Activated CD8-positive, alpha-beta T cell treated with anti-CD3 and anti-CD28 coated beads for 36 hours (primary cell): ENCODE measurements around the gene CTXND1. TPM values are rescaled to one million over a fixed set of nuclear protein-coding genes. Genes with fewer than 3 reads are reported as not detected.

ENCODE experiments used
- ATAC-seq: fragments of 200-7000 bp; cut with Tn5 transposase; one replicate; pipeline ENCODE4 v1.10.0; 2021; ENCODE audit warnings: mild to moderate bottlenecking, moderate library complexity
- CTCF ChIA-PET: fragments of 350-600 bp; sonication (Branson Sonifier 250); formaldehyde crosslinking; loops from one replicate; lab custom pipeline; 2021; ENCODE audit warnings: antibody characterized with exemption; lab: Charles Lee
- POLR2A ChIA-PET: fragments of 350-600 bp; sonication (Branson Sonifier 250); formaldehyde crosslinking; loops from one replicate; lab custom pipeline; 2021; ENCODE audit warnings: antibody characterized with exemption; lab: Charles Lee
- DNase-seq: peaks from one replicate; pipeline ENCODE4 v3.0.0-alpha.2; 2020
- H3K27ac Mint-ChIP-seq: one replicate; pipeline ENCODE4 v1.8.0; 2021; ENCODE audit warnings: mild to moderate bottlenecking, mixed read lengths
- H3K27me3 Mint-ChIP-seq: one replicate; pipeline ENCODE4 v1.8.0; 2021; ENCODE audit warnings: mixed read lengths
- H3K36me3 Mint-ChIP-seq: one replicate; pipeline ENCODE4 v1.8.0; 2021; ENCODE audit warnings: low read depth, mixed read lengths
- H3K4me1 Mint-ChIP-seq: one replicate; pipeline ENCODE4 v1.8.0; 2021; ENCODE audit warnings: low read depth, mixed read lengths
- H3K4me3 Mint-ChIP-seq: one replicate; pipeline ENCODE4 v1.8.0; 2021; ENCODE audit warnings: mild to moderate bottlenecking, moderate library complexity, mixed read lengths
- H3K9me3 Mint-ChIP-seq: one replicate; pipeline ENCODE4 v1.8.0; 2021; ENCODE audit warnings: mixed read lengths
- CTCF ChIP-seq: fragments of 200-600 bp; IDR thresholded peaks from one replicate; pipeline ENCODE4 v1.8.0; 2022; ENCODE audit warnings: antibody characterized with exemption, mild to moderate bottlenecking
- intact Hi-C: fragments of 100-400 bp; cut with micrococcal nuclease; formaldehyde crosslinking; loops from one replicate; pipeline ENCODE4 v1.10.0; 2022
- total RNA-seq, 2 experiments: library from RNA; stranded (reverse); gene quantifications; one replicate each; pipeline ENCODE4 v1.2.3, GENCODE V29; 2021

Gene CTXND1
- total RNA-seq, 2 experiments from 2014 or later, result not detected

DNA sequence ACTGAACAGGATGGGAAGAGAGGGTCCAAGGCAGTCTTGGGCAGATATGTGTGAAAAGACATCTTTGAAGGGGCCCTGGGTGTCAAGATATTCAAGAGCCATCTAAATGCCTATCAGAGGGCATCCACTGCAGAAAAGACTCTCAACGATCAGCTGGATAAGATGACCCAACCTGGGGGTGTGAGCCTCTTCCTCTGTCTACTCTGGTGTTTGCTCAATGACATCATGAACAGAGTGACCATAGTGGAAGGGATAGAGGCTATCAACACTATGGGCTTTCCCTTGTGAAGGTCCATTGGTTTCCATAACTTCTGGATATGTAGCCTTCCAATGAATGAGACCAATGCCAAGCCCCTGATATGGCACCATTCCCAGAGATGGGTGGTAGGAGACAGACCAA lies 57.1 kb downstream of the CTXND1 start:
- ChIA-PET POLR2A (no interaction called here), CTCF (no interaction called here)
- no peak for TF ChIP-seq CTCF
- Mint-ChIP-seq H3K27ac (no peak overlapping the region), H3K4me3 (no peak overlapping the region), H3K36me3 (no peaks in the 10 kb centered on the region), H3K27me3 (peaks cover 5% of the 10 kb centered on the region), H3K9me3 (no peaks in the 10 kb centered on the region), H3K4me1 (no peaks in the 10 kb centered on the region)
- intact Hi-C loops, result no loop called here
- ATAC-seq (no peak), DNase-seq (no peak)

GRCh38 chr15:80194186-80194585 lies 57.8 kb downstream of the CTXND1 start:
- Mint-ChIP-seq H3K9me3 (no peaks in the 10 kb centered on the region), H3K36me3 (no peaks in the 10 kb centered on the region), H3K4me1 (no peaks in the 10 kb centered on the region), H3K27ac (no peak overlapping the region), H3K27me3 (peaks cover 2% of the 10 kb centered on the region), H3K4me3 (no peak overlapping the region)
- ATAC-seq (no peak), DNase-seq (no peak)
- ChIA-PET CTCF (no interaction called here), POLR2A (no interaction called here)
- intact Hi-C loops, result no loop called here
- no peak for TF ChIP-seq CTCF

DNA sequence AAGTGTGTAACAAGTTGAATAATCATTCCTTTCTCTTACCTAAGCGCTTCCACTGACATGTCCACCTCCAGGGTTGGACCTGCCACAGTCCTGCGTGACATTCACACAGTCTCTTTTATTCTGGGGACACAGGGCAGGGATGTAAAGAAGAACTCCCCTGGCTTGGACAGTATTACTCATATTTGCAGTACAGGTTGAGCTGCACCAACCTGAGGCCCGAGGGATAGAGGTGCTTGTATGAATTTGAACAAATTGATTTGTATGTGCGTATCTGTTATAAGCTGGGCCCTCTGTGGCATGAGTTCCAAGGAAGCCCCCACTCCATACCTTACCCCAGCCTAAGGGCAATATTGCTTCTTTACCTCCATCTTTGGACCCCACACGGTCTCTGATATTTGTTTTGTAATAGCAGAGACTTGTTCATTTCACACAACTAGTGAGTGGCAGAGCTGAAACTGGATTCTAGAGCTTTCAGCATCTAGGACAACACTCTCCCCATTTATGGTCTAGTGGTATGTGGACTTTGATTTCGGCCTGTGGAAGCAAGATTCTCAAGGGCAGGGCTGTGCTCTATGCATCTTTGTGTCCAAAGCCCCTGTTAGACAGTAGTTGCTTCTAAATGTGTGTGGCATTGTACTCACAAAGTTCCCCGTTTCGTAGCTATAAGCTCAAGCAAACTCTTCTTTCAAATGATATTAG lies 60.0 kb downstream of the CTXND1 start:
- POLR2A ChIA-PET, result no interaction called here
- H3K4me1 Mint-ChIP-seq, result no peaks in the 10 kb centered on the region
- no peaks in the 10 kb centered on the region for H3K27me3 Mint-ChIP-seq
- H3K36me3 Mint-ChIP-seq, result peaks cover 13% of the 10 kb centered on the region
- H3K9me3 Mint-ChIP-seq, result no peaks in the 10 kb centered on the region
- CTCF ChIA-PET, result interaction anchor here (1.5 to 2.7 kb wide), 2 partner anchors 18 to 811 kb away, joined by 4 to 7 read pairs; no protein-coding TSS in a partner anchor
- no peak for TF ChIP-seq CTCF
- H3K27ac Mint-ChIP-seq, result no peak overlapping the region
- intact Hi-C loops, result no loop called here
- H3K4me3 Mint-ChIP-seq, result no peak overlapping the region
- no peak for DNase-seq
- no peak for ATAC-seq

GRCh38 chr15:80191198-80191597 lies 60.8 kb downstream of the CTXND1 start:
- Mint-ChIP-seq H3K9me3 (no peaks in the 10 kb centered on the region), H3K27me3 (no peaks in the 10 kb centered on the region), H3K4me3 (no peak overlapping the region), H3K27ac (no peak overlapping the region), H3K36me3 (peaks cover 21% of the 10 kb centered on the region), H3K4me1 (no peaks in the 10 kb centered on the region)
- POLR2A ChIA-PET, result no interaction called here
- ATAC-seq, result no peak
- CTCF ChIA-PET, result interaction anchor here (1.5 to 2.7 kb wide), 2 partner anchors 18 to 811 kb away, joined by 4 to 7 read pairs; no protein-coding TSS in a partner anchor
- DNase-seq, result no peak
- no peak for TF ChIP-seq CTCF
- intact Hi-C loops, result no loop called here

- TF ChIP-seq CTCF, result no peak
- ChIA-PET CTCF (no interaction called here), POLR2A (no interaction called here)
- intact Hi-C loops, result no loop called here
- Mint-ChIP-seq H3K4me1 (no peaks in the 10 kb centered on the region), H3K4me3 (no peak overlapping the region), H3K36me3 (peaks cover 40% of the 10 kb centered on the region), H3K9me3 (no peaks in the 10 kb centered on the region), H3K27ac (no peak overlapping the region), H3K27me3 (no peaks in the 10 kb centered on the region)
- DNase-seq, result no peak
- no peak for ATAC-seq
These were observed 63.8 kb downstream of the CTXND1 start for GRCh38 chr15:80188251-80188650.
